Measurements from ENCODE around the gene GJA3. TPM values are rescaled to one million over a fixed set of nuclear protein-coding genes. Genes with fewer than 3 reads are reported as not detected.

GJA3 gene
- total RNA-seq, 1 experiment from 2014 or later, result 0.92 TPM

- H3K23me2 ChIP-seq (ENCODE audit: insufficient read length, low read depth, low read length, poor library complexity, severe bottlenecking), result peaks cover 11% of the 10 kb centered on the region
- H3K23ac ChIP-seq (ENCODE audit: insufficient read length, low read depth, low read length), result no peak overlapping the region
- no peak overlapping the region for H3K27ac ChIP-seq (ENCODE audit: insufficient read length, low read depth, low read length)
- H2BK120ac ChIP-seq (ENCODE audit: low read depth, low read length, poor library complexity, severe bottlenecking), result no peak overlapping the region
- no peak overlapping the region for H2AK5ac ChIP-seq (ENCODE audit: insufficient read length, low read length)
- H3K27ac Mint-ChIP-seq, result no peak overlapping the region
- no CpG with 5 or more reads among the region's 10 CpGs for WGBS (ENCODE audit: extremely low coverage, insufficient read length, low lambda C conversion rate)
- H2AFZ ChIP-seq (ENCODE audit: low read length), result no peak overlapping the region
- no peak overlapping the region for H3K14ac ChIP-seq (ENCODE audit: insufficient read depth, low read length)
- no peak overlapping the region for H4K5ac ChIP-seq (ENCODE audit: insufficient read length, low read depth, low read length)
- no peaks in the 10 kb centered on the region for H3K36me3 Mint-ChIP-seq (ENCODE audit: insufficient read depth in 1 of 3, low read depth in 3 of 3)
- peak; percentile 5 for DNase-seq
- H3T11ph ChIP-seq (ENCODE audit: low read length), result no peak overlapping the region
- H4K20me1 ChIP-seq (ENCODE audit: control insufficient read depth, insufficient read depth, insufficient read length), result no peaks in the 10 kb centered on the region
- H3K4me2 ChIP-seq (ENCODE audit: insufficient read depth, insufficient read length, low read length), result no peak overlapping the region
- peaks cover 6% of the 10 kb centered on the region; the same call in 1 of the 2 replicates for H3K27me3 ChIP-seq (ENCODE audit: insufficient read depth, low read length)
- no peak overlapping the region for H3K9ac ChIP-seq (ENCODE audit: extremely low read depth, insufficient read length, low read length)
- H2BK5ac ChIP-seq (ENCODE audit: insufficient read length, low read length), result no peak overlapping the region
- H2BK15ac ChIP-seq (ENCODE audit: low read depth, low read length), result no peak overlapping the region
- H3K4me1 Mint-ChIP-seq, result peaks cover 0 to 5% of the 10 kb centered on the region in 2 experiments; a peak in 2 of 4 replicates
- no peaks in the 10 kb centered on the region for H3K9me3 ChIP-seq (ENCODE audit: control insufficient read depth, low read depth, low read length)
- no peak overlapping the region for H4K8ac ChIP-seq (replicated peaks; ENCODE audit: insufficient read length, low read depth, low read length)
- H3K79me1 ChIP-seq (ENCODE audit: insufficient read depth, low read depth, low read length, poor library complexity, severe bottlenecking), result no peaks in the 10 kb centered on the region
- no peak overlapping the region for H3K56ac ChIP-seq (ENCODE audit: insufficient read length, low read depth, low read length)
- no peak overlapping the region for H4K91ac ChIP-seq (ENCODE audit: insufficient read length, low read depth, low read length)
- no peak overlapping the region for H3K4ac ChIP-seq (ENCODE audit: low read depth, low read length)
- H3K4me3 Mint-ChIP-seq, result no peak overlapping the region
- no peak for TF ChIP-seq CTCF (conservative IDR thresholded peaks at IDR 0.05)
- no peak overlapping the region for H2BK12ac ChIP-seq (ENCODE audit: insufficient read length, low read depth, low read length)
- H3K18ac ChIP-seq (ENCODE audit: insufficient read length, low read depth, low read length), result no peak overlapping the region
- no peaks in the 10 kb centered on the region for H3K9me3 Mint-ChIP-seq
- H3K79me2 ChIP-seq (ENCODE audit: insufficient read depth, low read length), result no peaks in the 10 kb centered on the region
- no peaks in the 10 kb centered on the region for H3K4me1 ChIP-seq (ENCODE audit: insufficient read depth, low read length)
- peaks cover 23% of the 10 kb centered on the region for H3K27me3 Mint-ChIP-seq (ENCODE audit: low read depth)
- H2BK20ac ChIP-seq (ENCODE audit: low read depth, low read length, poor library complexity, severe bottlenecking), result no peak overlapping the region
Observed at GRCh38 chr13:20132052-20132634, 28.7 kb downstream of the GJA3 start.
